Stimulated activated CD8-positive, alpha-beta memory T cell treated with anti-CD3 and anti-CD28 coated beads, Interleukin-2, amount 100 ng/mL, for 1 hour (primary cell): Measurements from ENCODE around the gene ARRDC5.
"Not testable (repeated sequence)": the region's sequence is repeated elsewhere in the genome, so short reads cannot be mapped to it uniquely, and the experiment has no call there.

Experiments used
- DNase-seq, 2 donors: peaks; one replicate each; pipeline ENCODE4 v3.0.0-alpha.2; 2020; ENCODE audit warnings: low read depth in 2 of 2

Gene ARRDC5

DNA sequence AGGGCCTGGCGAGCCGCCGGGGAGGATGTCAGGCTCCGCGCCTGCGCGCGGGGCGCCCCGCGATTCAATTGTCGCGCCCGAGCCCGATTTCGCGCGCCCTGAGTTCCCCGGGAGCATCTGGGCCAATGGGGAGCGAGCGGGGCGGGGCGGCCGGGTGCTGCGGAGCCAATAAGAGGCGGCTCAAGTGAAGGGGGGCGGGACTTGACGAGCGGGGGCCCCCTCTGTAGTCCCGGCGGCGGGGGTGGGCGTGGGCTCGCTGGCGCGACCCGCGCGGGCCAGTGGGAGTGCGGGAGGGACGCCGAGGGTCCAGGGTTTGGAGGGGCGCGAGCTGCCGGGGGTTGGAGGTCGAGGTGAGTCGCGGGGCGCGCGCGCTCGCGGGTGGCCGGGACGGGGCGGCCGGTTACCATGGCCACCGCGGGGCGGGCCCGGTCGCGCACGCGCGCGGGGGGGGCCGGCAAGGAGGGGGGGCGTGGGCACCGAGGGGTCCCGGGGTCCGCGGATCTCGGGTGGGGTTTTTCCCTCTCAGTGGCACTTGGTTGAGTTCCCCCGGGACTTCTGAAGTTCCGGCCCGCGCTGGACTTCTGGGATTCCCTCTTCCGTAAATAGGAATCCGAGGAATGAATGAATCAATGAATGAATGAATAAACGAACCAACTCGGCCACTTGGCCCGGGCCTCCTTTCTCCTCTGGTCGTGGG, 7.3 kb upstream of the ARRDC5 start:
- DNase-seq: peak; percentile 83 to 89

GRCh38 chr19:4909156-4909896, 6.6 kb upstream of the ARRDC5 start, which contains the start of gene UHRF1:
TSS of gene UHRF1 (plus strand) at chr19:4909501. CDS start at chr19:4910886, 1,385 bp downstream.
- DNase-seq: no peak

GRCh38 chr19:4908781-4909155, 6.1 kb upstream of the ARRDC5 start:
- DNase-seq: no peak

- DNase-seq: no peak
Observed at GRCh38 chr19:4908360-4908759, 5.7 kb upstream of the ARRDC5 start.

DNA sequence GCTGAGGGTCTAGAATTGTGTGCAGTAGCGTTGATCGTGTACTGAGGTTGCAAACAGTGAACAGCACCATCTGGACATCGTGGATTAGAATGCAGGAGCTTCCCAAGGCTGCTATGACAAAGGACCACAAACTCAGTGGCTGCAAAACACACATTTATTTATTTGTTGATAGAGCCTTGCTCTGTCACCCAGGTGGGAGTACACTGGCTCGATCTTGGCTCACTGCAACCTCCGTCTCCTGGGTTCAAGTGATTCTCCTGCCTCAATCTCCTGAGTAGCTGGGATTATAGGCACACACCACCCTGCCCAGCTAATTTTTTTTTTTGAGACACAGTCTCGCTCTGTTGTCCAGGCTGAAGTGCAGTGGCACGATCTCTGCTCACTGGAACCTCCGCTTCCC, 4.3 kb upstream of the ARRDC5 start:
- no peak for DNase-seq

DNA sequence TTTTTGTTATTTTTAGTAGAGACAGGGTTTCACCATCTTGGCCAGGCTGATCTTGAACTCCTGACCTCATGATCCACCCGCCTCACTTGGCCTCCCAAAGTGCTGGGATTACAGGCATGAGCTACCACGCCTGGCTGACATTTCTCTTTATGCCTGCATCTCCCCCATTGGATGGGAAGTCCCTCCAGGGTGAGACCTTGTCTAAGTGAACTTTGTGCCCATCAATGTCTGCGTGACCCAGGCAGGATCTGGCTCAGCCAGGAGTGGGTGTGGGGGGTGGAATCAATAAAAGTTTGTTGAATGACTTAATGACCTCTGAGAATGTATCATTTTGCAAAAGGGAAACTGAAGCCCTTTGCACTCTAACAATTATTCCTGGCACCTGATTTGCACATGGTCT, 1.8 kb upstream of the ARRDC5 start:
- DNase-seq: no peak

- DNase-seq: not testable (repeated sequence)
Observed at GRCh38 chr19:4900879-4901278, 1.8 kb downstream of the ARRDC5 start.

GRCh38 chr19:4897146-4897545, 5.5 kb downstream of the ARRDC5 start:
- no peak for DNase-seq

DNA sequence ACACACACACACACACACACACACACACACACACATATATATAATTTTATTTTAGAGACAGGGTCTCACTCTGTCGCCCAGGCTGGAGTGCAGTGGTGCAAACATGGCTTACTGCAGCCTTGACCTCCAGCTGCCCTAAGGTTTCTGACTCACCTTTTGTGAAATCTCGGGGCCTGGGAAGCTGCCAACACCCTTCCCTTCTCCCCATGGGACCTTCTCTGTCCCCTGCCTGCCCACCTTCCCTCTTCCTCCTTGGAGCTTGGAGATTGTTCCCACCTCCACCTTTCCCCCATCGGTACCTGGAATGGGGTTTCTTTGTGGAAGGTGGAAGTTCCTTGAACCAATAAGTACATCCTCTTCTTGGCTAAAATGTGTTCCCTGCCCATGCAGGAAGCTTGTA, 6.3 kb downstream of the ARRDC5 start:
- DNase-seq: no peak

GRCh38 chr19:4892962-4893361, 9.7 kb downstream of the ARRDC5 start:
- not testable (repeated sequence) for DNase-seq

DNA sequence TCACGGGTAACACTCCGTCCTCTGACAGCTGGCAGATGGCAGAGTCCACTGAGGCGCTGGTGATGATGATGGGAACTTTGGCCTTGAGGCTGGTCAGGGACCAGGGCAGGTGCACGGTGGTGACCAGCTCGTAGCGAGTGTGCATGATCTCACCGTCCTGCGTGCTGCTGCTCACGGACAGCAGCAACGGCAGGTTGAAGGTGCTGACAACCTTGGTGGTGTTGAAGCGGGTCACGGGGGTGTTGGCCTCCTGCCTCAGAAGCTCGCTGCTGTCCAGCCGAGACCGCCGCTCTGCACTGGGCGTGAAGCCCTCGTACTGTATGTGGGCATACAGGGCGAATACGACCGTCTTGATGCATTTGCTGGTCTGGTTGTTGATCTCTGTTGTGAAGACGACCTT, 11.6 kb downstream of the ARRDC5 start:
- no peak for DNase-seq

GRCh38 chr19:4889034-4889815, 13.5 kb downstream of the ARRDC5 start:
- DNase-seq: no peak

- DNase-seq: not testable (repeated sequence)
Observed at GRCh38 chr19:4887803-4888202, 14.9 kb downstream of the ARRDC5 start.

- not testable (repeated sequence) for DNase-seq
Observed at GRCh38 chr19:4884993-4885392, 17.7 kb downstream of the ARRDC5 start.

DNA sequence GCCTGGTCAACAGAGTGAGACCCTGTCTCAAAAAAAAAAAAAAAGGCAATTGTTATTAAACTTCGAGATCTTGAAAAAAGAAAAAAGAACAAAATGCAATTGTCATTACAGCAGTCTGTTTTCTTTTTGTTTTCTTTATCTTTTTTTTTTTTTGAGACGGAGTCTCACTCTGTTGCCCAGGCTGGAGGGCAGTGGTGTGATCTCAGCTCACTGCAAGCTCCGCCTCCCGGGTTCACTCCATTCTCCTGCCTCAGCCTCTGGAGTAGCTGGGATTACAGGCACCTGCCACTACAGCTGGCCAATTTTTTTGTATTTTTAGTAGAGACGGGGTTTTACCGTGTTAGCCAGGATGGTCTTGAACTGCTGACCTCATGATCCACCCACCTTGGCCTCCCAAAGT, 19.8 kb downstream of the ARRDC5 start:
- DNase-seq: not testable (repeated sequence)

DNA sequence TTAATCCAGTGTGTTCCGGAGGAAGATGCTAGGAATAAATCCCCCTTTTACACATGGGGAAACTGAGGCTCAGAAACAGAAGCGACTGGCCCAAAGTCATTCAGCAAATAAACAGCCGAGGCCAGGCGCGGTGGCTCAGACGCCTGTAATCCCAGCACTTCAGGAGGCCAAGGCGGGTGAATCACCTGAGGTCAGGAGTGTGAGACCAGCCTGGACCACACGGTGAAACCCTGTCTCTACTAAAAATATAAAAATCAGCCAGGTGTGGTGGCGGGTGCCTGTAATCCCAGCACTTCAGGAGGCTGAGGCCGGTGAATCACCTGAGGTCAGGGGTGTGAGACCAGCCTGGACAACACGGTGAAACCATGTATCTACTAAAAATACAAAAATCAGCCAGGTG, 23.7 kb downstream of the ARRDC5 start:
- DNase-seq: no peak

DNA sequence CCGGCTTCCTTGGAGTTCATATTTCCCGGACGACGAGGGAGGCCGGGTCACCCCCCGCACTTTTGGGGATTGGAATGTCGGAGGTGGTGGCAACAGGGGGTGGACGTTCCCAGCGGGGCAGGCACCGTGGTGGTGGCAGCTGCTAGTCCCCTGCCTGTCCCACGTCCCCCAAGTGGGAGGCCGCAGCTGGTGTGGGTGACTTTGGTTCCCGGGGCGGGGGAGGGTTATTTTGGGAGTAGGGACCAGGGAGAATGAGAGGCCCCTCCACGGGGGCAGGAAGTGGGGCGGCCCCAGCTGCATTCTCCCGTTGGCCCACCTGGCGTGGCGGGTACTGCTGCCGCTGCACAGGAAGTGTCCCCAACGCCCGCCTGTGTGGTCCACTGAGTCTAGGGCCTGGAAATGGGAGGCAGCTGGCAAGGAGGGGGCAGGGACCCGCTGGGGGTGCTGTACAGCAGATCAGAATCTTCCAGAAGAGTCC, 24.2 kb downstream of the ARRDC5 start:
- DNase-seq: no peak

DNA sequence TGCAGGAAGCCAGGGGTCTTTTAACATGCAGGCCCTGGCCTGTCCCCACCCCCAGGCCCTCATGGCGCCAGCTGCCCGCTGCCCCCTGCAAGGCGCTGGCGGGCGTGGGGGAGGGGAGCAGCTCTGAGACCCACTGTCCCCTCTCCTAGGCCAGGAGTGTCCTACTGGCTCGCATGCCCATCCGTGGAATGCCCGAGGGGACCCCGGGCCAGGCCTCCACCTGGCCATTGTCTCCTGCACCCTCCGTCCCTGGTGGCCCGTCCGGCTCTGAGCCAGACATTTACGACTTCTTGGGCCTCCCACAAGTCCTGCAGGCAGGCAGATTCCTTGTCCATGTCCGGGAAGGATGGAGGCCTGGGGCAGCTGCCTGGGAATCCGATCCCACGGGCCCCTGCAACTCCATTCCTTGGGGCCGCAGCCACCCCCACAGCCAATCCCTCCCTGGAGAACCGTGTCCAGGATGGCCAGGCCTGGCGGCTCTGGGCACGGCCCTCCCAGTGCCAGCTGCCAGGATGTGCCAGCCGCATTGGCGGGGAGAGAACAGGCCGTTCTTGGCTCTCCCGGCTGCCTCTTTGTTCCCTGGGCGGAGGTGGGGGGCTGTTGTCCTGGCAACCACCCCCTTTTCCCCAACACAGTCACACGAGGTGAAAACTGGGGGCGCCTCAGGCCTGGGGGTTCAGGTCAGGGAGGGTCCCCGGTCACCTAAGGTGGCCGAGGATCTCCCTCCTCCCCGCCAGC, 24.8 kb downstream of the ARRDC5 start:
- DNase-seq: no peak

DNA sequence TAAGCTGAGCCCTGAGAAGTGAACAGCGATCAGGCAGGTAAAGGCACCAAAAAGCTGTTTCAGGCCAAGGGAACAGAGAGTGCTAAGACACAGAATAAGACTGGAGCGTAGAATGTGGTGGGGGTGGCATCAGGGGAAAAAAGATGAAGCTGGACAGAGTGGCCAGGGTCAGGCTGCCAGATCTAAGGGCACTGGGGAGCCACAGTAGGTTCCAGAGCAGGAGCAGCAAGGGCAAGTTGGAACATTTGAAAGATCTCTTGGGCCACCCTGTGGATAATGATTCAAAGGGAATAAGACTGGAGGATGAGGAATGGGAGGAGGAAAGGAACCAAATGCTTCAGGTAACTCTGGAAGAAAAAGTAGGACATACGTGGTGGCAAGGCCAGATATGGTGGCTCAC, 28.8 kb downstream of the ARRDC5 start:
- DNase-seq: no peak

GRCh38 chr19:4871711-4872110, 31.0 kb downstream of the ARRDC5 start:
- no peak for DNase-seq

GRCh38 chr19:4870025-4870700, 32.5 kb downstream of the ARRDC5 start:
- DNase-seq: no peak
